ENCODE results near the gene USP11. TPM values are rescaled to one million over a fixed set of nuclear protein-coding genes. Genes with fewer than 3 reads are reported as not detected.
"Not testable (repeated sequence)": the region's sequence is repeated elsewhere in the genome, so short reads cannot be mapped to it uniquely, and the experiment has no call there.

Gene USP11
- total and polyA plus RNA-seq, 2 donors (not counting 1 experiment from before 2014, with no cell fraction given), result 63.4 to 136 TPM

GRCh38 chrX:47250017-47250347 is 17.2 kb downstream of the USP11 start:
- ChIA-PET CTCF (interaction anchor here (0.7 kb wide), 1 partner anchor 17 kb away, joined by 4 read pairs; no protein-coding TSS in a partner anchor), POLR2A (no interaction called here)
- no peak overlapping the region for H3K4me3 Mint-ChIP-seq
- ATAC-seq (ENCODE audit: low read depth), result no peak
- H3K27me3 Mint-ChIP-seq, result no peaks in the 10 kb centered on the region
- no peak overlapping the region for H3K27ac Mint-ChIP-seq
- H4K20me1 ChIP-seq (ENCODE audit: control insufficient read depth, insufficient read depth, low read length, poor library complexity, severe bottlenecking), result no peaks in the 10 kb centered on the region
- H3K27me3 ChIP-seq (replicated peaks in 1 of 4; ENCODE audit: control extremely low read depth in 1 of 4, control insufficient read depth in 3 of 4, insufficient read depth in 4 of 4, low read length in 3 of 4), result no peaks in the 10 kb centered on the region
- H3K27ac ChIP-seq (ENCODE audit: low read length in 2 of 2), result no peak overlapping the region
- H3K9ac ChIP-seq (ENCODE audit: low read length), result no peak overlapping the region
- no peaks in the 10 kb centered on the region for H3K79me2 ChIP-seq (ENCODE audit: control insufficient read depth, insufficient read depth, low read length)
- WGBS (ENCODE audit: insufficient coverage), result 100% methylated on average over 4 of the region's 6 CpGs
- no peak overlapping the region for H3K4me2 ChIP-seq (replicated peaks; ENCODE audit: low read depth, low read length, poor library complexity, severe bottlenecking)
- no peaks in the 10 kb centered on the region for H3K9me3 Mint-ChIP-seq (ENCODE audit: insufficient read depth)
- H2AFZ ChIP-seq (ENCODE audit: insufficient read depth, low read depth, low read length, poor library complexity, severe bottlenecking), result no peak overlapping the region
- intact Hi-C loops (cut with micrococcal nuclease), result no loop called here
- no peaks in the 10 kb centered on the region for H3K4me1 ChIP-seq (ENCODE audit: control insufficient read depth in 2 of 2, insufficient read depth in 2 of 2, low read length in 2 of 2)
- TF ChIP-seq CTCF (IDR thresholded peaks at IDR 0.05) (no peak), EZH2 (IDR thresholded peaks at IDR 0.05; ENCODE audit: borderline replicate concordance, insufficient read depth, low read depth, low read length, poor library complexity, severe bottlenecking) (no peak)
- no peak overlapping the region for H3K4me3 ChIP-seq (ENCODE audit: control extremely low read depth in 1 of 5, extremely low read depth in 1 of 5, insufficient read depth in 1 of 5, low read depth in 2 of 5, low read length in 4 of 5)
- DNase-seq, result peak; percentile 1
- no peaks in the 10 kb centered on the region for H3K4me1 Mint-ChIP-seq
- peaks cover 0 to 5% (median 0%) of the 10 kb centered on the region in 3 donors for H3K9me3 ChIP-seq (ENCODE audit: control extremely low read depth in 1 of 3, control insufficient read depth in 2 of 3, insufficient read depth in 1 of 3, low read length in 2 of 3)
- H3K36me3 ChIP-seq (replicated peaks in 1 of 2; ENCODE audit: control extremely low read depth in 1 of 2, control insufficient read depth in 1 of 2, extremely low read depth in 1 of 2, insufficient read depth in 2 of 2, low read length in 1 of 2), result peaks cover 0 to 11% of the 10 kb centered on the region in 2 experiments

GRCh38 chrX:47257620-47258019 is 24.8 kb downstream of the USP11 start:
- H3K27ac Mint-ChIP-seq; H3K9ac ChIP-seq (ENCODE audit: low read length); DNase-seq; H3K27me3 ChIP-seq (replicated peaks in 1 of 4; ENCODE audit: control extremely low read depth in 1 of 4, control insufficient read depth in 3 of 4, insufficient read depth in 4 of 4, low read length in 3 of 4); CTCF ChIA-PET; intact Hi-C loops (cut with micrococcal nuclease); H3K4me2 ChIP-seq (replicated peaks; ENCODE audit: low read depth, low read length, poor library complexity, severe bottlenecking); H3K9me3 ChIP-seq (ENCODE audit: control extremely low read depth in 1 of 3, control insufficient read depth in 2 of 3, insufficient read depth in 1 of 3, low read length in 2 of 3); H3K9me3 Mint-ChIP-seq (ENCODE audit: insufficient read depth); H3K4me1 Mint-ChIP-seq; H3K4me3 ChIP-seq (ENCODE audit: control extremely low read depth in 1 of 5, extremely low read depth in 1 of 5, insufficient read depth in 1 of 5, low read depth in 2 of 5, low read length in 4 of 5); ATAC-seq (ENCODE audit: low read depth); H3K79me2 ChIP-seq (ENCODE audit: control insufficient read depth, insufficient read depth, low read length); H2AFZ ChIP-seq (ENCODE audit: insufficient read depth, low read depth, low read length, poor library complexity, severe bottlenecking); H3K36me3 ChIP-seq (replicated peaks in 1 of 2; ENCODE audit: control extremely low read depth in 1 of 2, control insufficient read depth in 1 of 2, extremely low read depth in 1 of 2, insufficient read depth in 2 of 2, low read length in 1 of 2); H3K4me1 ChIP-seq (ENCODE audit: control insufficient read depth in 2 of 2, insufficient read depth in 2 of 2, low read length in 2 of 2); H3K27ac ChIP-seq (ENCODE audit: low read length in 2 of 2); H4K20me1 ChIP-seq (ENCODE audit: control insufficient read depth, insufficient read depth, low read length, poor library complexity, severe bottlenecking); H3K4me3 Mint-ChIP-seq; H3K27me3 Mint-ChIP-seq; POLR2A ChIA-PET: not testable (repeated sequence)
- 100% methylated on average over 4 of the region's 12 CpGs for WGBS (ENCODE audit: insufficient coverage)

All from B cell (primary cell).